Neuronal stem cell (in vitro differentiated cells): Measurements from ENCODE around the gene TIGD1.
A peak's percentile ranks its signal among the peaks of the same experiment; 100 is the strongest.

Experiments used
- DNase-seq: peaks from one replicate; pipeline ENCODE4 v3.0.0-alpha.2; 2013; ENCODE audit warnings: low spot score
- H2AFZ ChIP-seq: one replicate; pipeline ENCODE4 v1.6.1; 2013; ENCODE audit warnings: mild to moderate bottlenecking, low read length, inconsistent platforms
- H2AK5ac ChIP-seq: 2 replicates; pipeline ENCODE4 v1.6.1; 2013; ENCODE audit warnings: low read depth, mild to moderate bottlenecking, inconsistent platforms, low read length, moderate library complexity, mixed read lengths
- H2BK120ac ChIP-seq: 2 replicates; pipeline ENCODE4 v1.6.1; 2013; ENCODE audit warnings: low read depth, mild to moderate bottlenecking, inconsistent platforms, low read length, moderate library complexity, mixed read lengths
- H2BK12ac ChIP-seq: one replicate; pipeline ENCODE4 v1.6.1; 2013; ENCODE audit warnings: low read length, inconsistent platforms
- H2BK15ac ChIP-seq: 2 replicates; pipeline ENCODE4 v1.6.1; 2013; ENCODE audit warnings: mild to moderate bottlenecking, low read length, inconsistent platforms, mixed read lengths
- H2BK5ac ChIP-seq: one replicate; pipeline ENCODE4 v1.6.1; 2013; ENCODE audit warnings: inconsistent platforms, mild to moderate bottlenecking, low read length, moderate library complexity
- H3K14ac ChIP-seq: one replicate; pipeline ENCODE4 v1.6.1; 2013; ENCODE audit warnings: low read length, inconsistent platforms
- H3K18ac ChIP-seq: 2 replicates; pipeline ENCODE4 v1.6.1; 2013; ENCODE audit warnings: low read length, inconsistent platforms
- H3K23ac ChIP-seq: 2 replicates; pipeline ENCODE4 v1.6.1; 2013; ENCODE audit warnings: low read depth, mild to moderate bottlenecking, mixed read lengths, low read length, inconsistent platforms; ENCODE audit not compliant: poor library complexity
- H3K27ac ChIP-seq: replicated peaks from 3 replicates; pipeline ENCODE4 v1.5.1; 2013; ENCODE audit warnings: low read length, inconsistent platforms
- H3K27me3 ChIP-seq, 3 experiments: 2 replicates each; pipeline ENCODE4 v1.6.1; 2013; ENCODE audit warnings: low read length in 3 of 3, mild to moderate bottlenecking in 2 of 3, inconsistent platforms in 1 of 3, low read depth in 1 of 3, mixed read lengths in 1 of 3, moderate library complexity in 1 of 3; ENCODE audit not compliant: control insufficient read depth in 3 of 3, insufficient read depth in 3 of 3
- H3K36me3 ChIP-seq, 2 donors: replicated peaks in 1 of 2; 2 replicates each; pipeline ENCODE4 v1.6.1; 2013; ENCODE audit warnings: low read length in 2 of 2; ENCODE audit not compliant: control insufficient read depth in 2 of 2, insufficient read depth in 2 of 2
- H3K4ac ChIP-seq: 2 replicates; pipeline ENCODE4 v1.6.1; 2013; ENCODE audit warnings: inconsistent platforms, mild to moderate bottlenecking, low read length, moderate library complexity
- H3K4me1 ChIP-seq, 2 donors: 1 replicate in 1 of 2; 2 replicates in 1 of 2; pipeline ENCODE4 v1.6.1; 2013; ENCODE audit warnings: low read length in 2 of 2, low read depth in 1 of 2; ENCODE audit not compliant: control insufficient read depth in 2 of 2, insufficient read depth in 1 of 2
- H3K4me2 ChIP-seq: one replicate; pipeline ENCODE4 v1.6.1; 2013; ENCODE audit warnings: mild to moderate bottlenecking, low read length, inconsistent platforms; ENCODE audit not compliant: insufficient read depth, poor library complexity, severe bottlenecking
- H3K4me3 ChIP-seq, 2 donors: 2 replicates each; pipeline ENCODE4 v1.5.1; 2013; ENCODE audit warnings: low read length in 2 of 2, mild to moderate bottlenecking in 2 of 2, inconsistent platforms in 1 of 2, moderate library complexity in 1 of 2
- H3K79me1 ChIP-seq: one replicate; pipeline ENCODE4 v1.6.1; 2013; ENCODE audit warnings: low read depth, mild to moderate bottlenecking, inconsistent platforms, low read length, moderate library complexity
- H3K9ac ChIP-seq: one replicate; pipeline ENCODE4 v1.6.1; 2013; ENCODE audit warnings: mild to moderate bottlenecking, low read depth, low read length, inconsistent platforms; ENCODE audit not compliant: poor library complexity
- H3K9me3 ChIP-seq, 2 donors: replicated peaks in 1 of 2; 2 replicates each; pipeline versions ENCODE3 to v1.6.1; 2013; ENCODE audit warnings: low read length in 2 of 2, mild to moderate bottlenecking in 2 of 2, inconsistent platforms in 1 of 2, low read depth in 1 of 2, mixed read lengths in 1 of 2, moderate library complexity in 1 of 2; ENCODE audit not compliant: control insufficient read depth in 2 of 2, insufficient read depth in 1 of 2
- H4K8ac ChIP-seq: one replicate; pipeline ENCODE4 v1.6.1; 2013; ENCODE audit warnings: low read depth, mild to moderate bottlenecking, inconsistent platforms, low read length, moderate library complexity
- H4K91ac ChIP-seq: one replicate; pipeline ENCODE4 v1.6.1; 2013; ENCODE audit warnings: low read length, low read depth, mild to moderate bottlenecking, inconsistent platforms; ENCODE audit not compliant: poor library complexity
- WGBS, 2 donors: extraction: QIAGEN DNeasy Blood & Tissue Kit; methylation state at CpG; one replicate each; pipeline ENCODE4 v1.1.7; 2013; ENCODE audit warnings: missing lambda C conversion rate in 2 of 2, mixed read lengths in 1 of 2; ENCODE audit not compliant: insufficient read length in 2 of 2, insufficient replicate concordance in 1 of 2; ENCODE audit errors: extremely low coverage in 2 of 2; 5-methylcytosine and 5-hydroxymethylcytosine counted together

TIGD1 gene

GRCh38 chr2:232512602-232513001, 37.8 kb downstream of the TIGD1 start:
- H2BK120ac ChIP-seq = no peak overlapping the region
- no peak overlapping the region for H3K9ac ChIP-seq
- peak overlapping the region; percentile 51 for H3K18ac ChIP-seq
- H3K36me3 ChIP-seq = no peaks in the 10 kb centered on the region
- H3K27ac ChIP-seq = no peak overlapping the region
- no peak overlapping the region for H3K4me2 ChIP-seq
- no peak overlapping the region for H2AFZ ChIP-seq
- H4K8ac ChIP-seq = no peak overlapping the region
- H3K79me1 ChIP-seq = peaks cover 3% of the 10 kb centered on the region
- no peak overlapping the region for H3K4ac ChIP-seq
- no peak overlapping the region for H3K14ac ChIP-seq
- H4K91ac ChIP-seq = no peak overlapping the region
- no peaks in the 10 kb centered on the region for H3K4me1 ChIP-seq
- peak overlapping the region; percentile 4 for H3K23ac ChIP-seq
- no peak overlapping the region for H3K4me3 ChIP-seq
- no peak overlapping the region for H2BK15ac ChIP-seq
- WGBS, 2 donors = no CpG with 5 or more reads among the region's 10 CpGs
- peak overlapping the region; percentile 39 for H2BK5ac ChIP-seq
- H3K27me3 ChIP-seq = peaks cover 0 to 71% (median 0%) of the 10 kb centered on the region in 3 experiments
- DNase-seq = no peak
- H2AK5ac ChIP-seq = peak overlapping the region; percentile 65
- H2BK12ac ChIP-seq = peak overlapping the region; percentile 49
- H3K9me3 ChIP-seq = no peaks in the 10 kb centered on the region

- no peak overlapping the region for H3K4me2 ChIP-seq
- peak overlapping the region; percentile 23 for H3K23ac ChIP-seq
- H3K14ac ChIP-seq = peak overlapping the region; percentile 75
- no peak overlapping the region for H4K91ac ChIP-seq
- H2BK15ac ChIP-seq = no peak overlapping the region
- H2BK12ac ChIP-seq = peak overlapping the region; percentile 87
- H3K27ac ChIP-seq = no peak overlapping the region
- peaks cover 0 to 74% (median 0%) of the 10 kb centered on the region in 3 experiments for H3K27me3 ChIP-seq
- no peak for DNase-seq
- peak overlapping the region; percentile 86 for H2AK5ac ChIP-seq
- H4K8ac ChIP-seq = no peak overlapping the region
- no peaks in the 10 kb centered on the region for H3K9me3 ChIP-seq
- peak overlapping the region; percentile 54 for H2BK5ac ChIP-seq
- no peak overlapping the region for H2AFZ ChIP-seq
- H3K4ac ChIP-seq = no peak overlapping the region
- H3K4me3 ChIP-seq = no peak overlapping the region
- no peaks in the 10 kb centered on the region for H3K36me3 ChIP-seq
- no CpG with 5 or more reads among the region's 11 CpGs for WGBS, 2 donors
- no peak overlapping the region for H3K9ac ChIP-seq
- H2BK120ac ChIP-seq = no peak overlapping the region
- peaks cover 3% of the 10 kb centered on the region for H3K79me1 ChIP-seq
- H3K18ac ChIP-seq = peak overlapping the region; percentile 49
- H3K4me1 ChIP-seq = peaks cover 4 to 5% of the 10 kb centered on the region in 2 donors
These were observed 38.9 kb downstream of the TIGD1 start for GRCh38 chr2:232511336-232511890.

- no peak overlapping the region for H3K9ac ChIP-seq
- H3K4me2 ChIP-seq = no peak overlapping the region
- H4K91ac ChIP-seq = no peak overlapping the region
- H4K8ac ChIP-seq = no peak overlapping the region
- H3K4me1 ChIP-seq = peaks cover 14 to 16% of the 10 kb centered on the region in 2 donors
- H3K36me3 ChIP-seq = no peaks in the 10 kb centered on the region
- peak overlapping the region; percentile 54 for H2AK5ac ChIP-seq
- peaks cover 3% of the 10 kb centered on the region for H3K79me1 ChIP-seq
- no peak overlapping the region for H3K14ac ChIP-seq
- H3K18ac ChIP-seq = no peak overlapping the region
- H3K23ac ChIP-seq = no peak overlapping the region
- WGBS, 2 donors = no CpG with 5 or more reads among the region's 7 CpGs
- no peak overlapping the region for H3K4ac ChIP-seq
- H2AFZ ChIP-seq = no peak overlapping the region
- H2BK120ac ChIP-seq = no peak overlapping the region
- peaks cover 11 to 75% (median 20%) of the 10 kb centered on the region in 3 experiments for H3K27me3 ChIP-seq
- no peak overlapping the region for H2BK12ac ChIP-seq
- H2BK15ac ChIP-seq = no peak overlapping the region
- H3K27ac ChIP-seq = no peak overlapping the region
- H3K9me3 ChIP-seq = peaks cover 0 to 3% of the 10 kb centered on the region in 2 donors
- H2BK5ac ChIP-seq = no peak overlapping the region
- no peak for DNase-seq
- no peak overlapping the region for H3K4me3 ChIP-seq
These were observed 42.1 kb downstream of the TIGD1 start for GRCh38 chr2:232508251-232508650.

GRCh38 chr2:232506709-232507108, 43.6 kb downstream of the TIGD1 start:
- H2BK120ac ChIP-seq = peak overlapping the region; percentile 48
- no peaks in the 10 kb centered on the region for H3K79me1 ChIP-seq
- no peak overlapping the region for H2BK15ac ChIP-seq
- peak overlapping the region; percentile 42 for H2BK5ac ChIP-seq
- no peaks in the 10 kb centered on the region for H3K36me3 ChIP-seq
- no peak overlapping the region for H3K23ac ChIP-seq
- peak overlapping the region; percentile 83 for H2AFZ ChIP-seq
- H3K14ac ChIP-seq = peak overlapping the region; percentile 40
- DNase-seq = no peak
- H3K9ac ChIP-seq = no peak overlapping the region
- H4K8ac ChIP-seq = peak overlapping the region; percentile 54
- H2AK5ac ChIP-seq = peak overlapping the region; percentile 85
- no CpG with 5 or more reads among the region's 4 CpGs for WGBS, 2 donors
- H3K4ac ChIP-seq = no peak overlapping the region
- H2BK12ac ChIP-seq = no peak overlapping the region
- no peak overlapping the region for H3K4me2 ChIP-seq
- peaks cover 21% of the 10 kb centered on the region in 2 donors for H3K4me1 ChIP-seq
- H3K18ac ChIP-seq = peak overlapping the region; percentile 69
- H3K4me3 ChIP-seq = no peak overlapping the region
- peaks cover 11 to 76% (median 28%) of the 10 kb centered on the region in 3 experiments for H3K27me3 ChIP-seq
- no peak overlapping the region for H4K91ac ChIP-seq
- no peak overlapping the region for H3K27ac ChIP-seq
- H3K9me3 ChIP-seq = peaks cover 0 to 3% of the 10 kb centered on the region in 2 donors
